GM10847 (cell line): ENCODE data around the gene RCOR1.

ENCODE experiments used
- POLR2A ChIP-seq: IDR thresholded peaks from 2 replicates; pipeline ENCODE4 v1.6.1; 2011; ENCODE audit not compliant: insufficient read length; ENCODE audit errors: extremely low read depth

RCOR1 gene

DNA sequence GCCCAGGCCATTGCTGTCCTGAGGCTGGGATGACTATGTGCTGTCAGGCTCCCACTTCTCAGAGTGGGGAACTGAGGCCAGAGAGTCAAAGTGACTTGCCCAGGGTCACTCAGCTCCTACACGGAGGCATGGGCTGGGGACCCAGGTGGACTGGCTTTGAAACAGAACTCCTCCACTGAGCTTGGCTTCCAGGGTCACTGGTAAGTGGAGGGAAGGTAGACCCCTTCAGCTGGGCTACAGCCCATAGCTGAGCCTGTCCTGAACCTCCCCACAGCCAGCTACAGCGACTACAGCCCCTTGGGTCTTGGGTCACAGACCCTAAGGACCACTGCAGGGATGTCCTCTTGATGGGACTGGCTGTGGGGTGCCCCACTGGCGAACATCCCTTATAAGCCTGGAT lies 144.5 kb downstream of the RCOR1 start:
- TF ChIP-seq POLR2A: no peak

- no peak for TF ChIP-seq POLR2A
These were observed 145.2 kb downstream of the RCOR1 start for GRCh38 chr14:102737402-102738372.

DNA sequence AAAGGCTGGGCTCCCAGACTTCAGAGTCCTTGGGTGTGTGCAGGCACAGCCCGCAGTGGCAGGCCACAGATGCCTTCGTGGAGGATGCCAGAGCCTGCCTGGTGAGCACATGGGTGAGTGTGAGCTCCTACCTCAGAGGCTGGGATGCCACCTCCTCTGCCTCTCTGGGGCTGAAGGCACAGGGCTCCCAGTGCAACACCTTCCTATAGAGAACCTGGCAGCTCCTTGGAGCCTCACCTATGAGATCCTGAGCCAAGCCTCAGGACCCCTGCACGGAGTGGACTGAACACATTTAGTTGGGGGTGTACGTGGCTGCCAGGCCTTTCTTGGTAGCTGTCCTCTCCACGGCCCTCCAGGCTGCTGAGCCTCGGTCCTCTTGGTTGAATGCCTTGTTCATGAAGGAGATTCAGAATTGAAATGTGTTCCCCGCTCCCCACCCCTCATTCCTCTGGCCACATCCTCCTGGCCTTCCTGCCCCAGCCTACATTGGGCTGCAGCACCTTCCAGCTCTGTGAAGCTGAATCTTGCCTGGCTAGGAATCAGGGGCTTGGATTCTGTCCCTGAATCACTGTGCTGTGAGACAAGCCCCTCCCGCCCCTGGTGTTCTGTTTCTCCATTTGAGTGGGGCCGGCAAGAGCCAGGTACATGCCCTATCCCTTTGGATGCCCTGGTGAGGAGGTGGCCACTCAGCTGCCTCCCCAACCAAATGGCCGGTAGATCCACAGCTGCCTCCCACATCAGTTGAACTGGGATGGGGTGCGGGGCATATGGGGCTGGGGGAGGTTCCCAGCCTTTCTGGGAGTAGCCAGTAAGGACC lies 146.1 kb downstream of the RCOR1 start:
- TF ChIP-seq POLR2A: no peak

DNA sequence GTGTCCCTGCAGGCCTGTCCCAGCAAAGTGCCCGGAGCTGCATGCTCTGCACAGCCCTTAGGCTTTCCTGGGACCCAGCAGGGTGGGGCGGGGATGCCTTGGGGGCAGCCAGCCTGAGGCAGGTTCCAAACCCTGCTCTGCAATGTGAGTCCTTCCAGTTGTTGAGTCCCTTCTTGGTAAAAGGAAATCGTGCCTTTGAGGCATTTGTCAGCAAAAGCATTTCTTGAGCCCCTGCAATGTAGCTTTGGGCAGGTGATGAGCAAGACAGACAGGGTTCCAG lies 146.7 kb downstream of the RCOR1 start:
- TF ChIP-seq POLR2A: no peak

DNA sequence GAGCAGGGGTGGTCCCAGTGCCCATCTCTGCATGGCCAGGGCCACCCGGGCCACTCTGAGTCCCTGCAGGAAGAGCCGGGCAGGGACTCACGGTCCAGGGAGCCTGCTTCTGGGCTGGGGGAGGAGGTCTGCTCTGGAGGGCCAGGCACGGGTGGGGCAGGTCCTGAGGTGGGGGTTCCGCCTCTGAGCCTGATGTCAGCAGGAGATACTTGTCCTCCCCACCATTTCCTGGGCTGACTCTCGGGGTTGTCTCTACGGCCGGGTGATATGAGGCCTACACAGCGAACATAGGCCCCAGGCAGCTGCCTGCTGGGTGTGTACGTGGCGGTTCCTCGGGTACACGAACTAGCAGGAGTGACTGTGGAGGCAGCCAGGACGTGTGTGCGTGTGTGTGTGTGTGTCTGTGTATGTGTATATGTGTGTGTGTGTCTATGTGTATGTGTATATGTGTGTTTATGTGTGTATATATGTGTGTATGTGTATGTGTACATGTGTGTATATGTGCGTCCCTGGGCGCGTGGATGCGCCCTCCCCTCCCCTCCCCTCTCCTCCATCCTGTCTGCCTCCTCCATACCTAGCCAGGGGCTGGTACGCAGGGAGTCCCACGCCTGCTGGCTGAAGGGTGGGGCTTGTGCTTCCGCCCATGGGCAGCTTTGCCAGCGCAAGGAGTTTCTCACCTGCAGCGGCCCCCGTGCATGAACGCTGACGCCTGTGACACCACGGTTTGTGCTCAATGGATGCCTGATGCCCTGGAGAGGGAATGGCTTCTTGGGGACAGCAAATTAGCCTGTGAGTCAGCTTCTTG lies 154.4 kb downstream of the RCOR1 start:
- TF ChIP-seq POLR2A: no peak

- TF ChIP-seq POLR2A: no peak
These were observed 156.4 kb downstream of the RCOR1 start for GRCh38 chr14:102748806-102749205.

- TF ChIP-seq POLR2A: no peak
These were observed 157.2 kb downstream of the RCOR1 start for GRCh38 chr14:102749393-102750305.

DNA sequence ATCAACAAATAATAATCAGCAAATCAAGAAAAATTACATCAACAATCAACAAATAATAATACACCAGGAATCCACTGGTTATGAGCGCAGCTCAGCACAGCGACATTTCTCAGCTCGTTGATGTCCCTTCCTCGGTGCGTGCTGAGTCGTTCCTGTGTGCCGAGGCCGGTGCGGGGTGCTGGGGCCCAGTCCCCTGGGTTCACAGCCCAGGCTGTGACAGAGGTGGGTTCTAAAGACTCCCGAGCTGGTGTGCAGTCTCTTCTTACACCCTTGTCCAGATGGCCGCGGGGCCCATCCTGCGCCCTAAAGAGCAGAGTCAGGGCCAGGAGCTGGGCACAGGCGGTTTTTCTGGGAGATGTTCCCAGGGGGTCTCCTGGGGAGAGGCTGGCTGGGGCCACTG lies 157.9 kb downstream of the RCOR1 start:
- no peak for TF ChIP-seq POLR2A

- no peak for TF ChIP-seq POLR2A
These were observed 158.6 kb downstream of the RCOR1 start for GRCh38 chr14:102751088-102751487.

- no peak for TF ChIP-seq POLR2A
These were observed 159.9 kb downstream of the RCOR1 start for GRCh38 chr14:102752239-102752847.

DNA sequence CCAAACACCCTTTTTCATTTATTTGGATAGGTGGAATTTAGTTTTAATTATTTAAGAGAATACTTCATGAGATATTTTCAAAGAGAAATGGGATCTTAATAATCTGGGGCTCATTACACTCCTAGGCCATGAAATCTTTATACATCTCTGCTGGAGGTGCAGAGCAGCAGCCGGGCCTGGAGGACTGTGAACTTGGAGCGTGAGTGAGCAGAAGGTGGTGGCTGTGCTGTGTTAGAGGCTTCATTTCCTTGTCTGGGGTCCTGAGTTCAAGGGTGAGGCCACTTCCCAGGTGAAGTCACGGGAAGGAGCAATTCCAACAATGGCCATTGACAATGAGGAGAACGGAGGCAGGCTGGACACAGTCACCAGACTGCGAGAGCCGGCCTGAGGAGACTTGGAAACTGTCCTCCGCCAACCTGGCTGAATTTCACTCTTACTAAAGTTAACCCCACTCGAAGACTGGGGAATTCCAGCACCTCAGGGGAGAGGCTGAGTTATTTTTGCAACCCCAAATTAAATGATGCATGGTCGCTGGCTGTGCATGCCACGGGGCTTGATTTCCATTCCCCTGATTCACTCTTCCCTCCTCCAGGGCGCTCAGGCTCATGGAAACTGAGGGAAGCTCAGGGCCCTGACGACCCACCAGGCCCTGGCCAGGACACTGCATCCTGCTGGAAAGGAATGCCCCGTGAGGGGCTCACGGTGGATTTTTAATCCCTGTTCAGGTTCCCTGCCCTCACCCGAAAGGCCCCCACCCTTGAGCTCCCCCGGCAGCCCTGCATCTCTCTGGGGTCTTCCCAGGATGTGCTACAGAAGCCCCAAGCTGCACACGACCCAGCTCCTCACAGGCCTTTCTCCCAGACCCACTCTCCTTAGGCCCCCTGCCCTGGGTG lies 162.2 kb downstream of the RCOR1 start:
- no peak for TF ChIP-seq POLR2A

DNA sequence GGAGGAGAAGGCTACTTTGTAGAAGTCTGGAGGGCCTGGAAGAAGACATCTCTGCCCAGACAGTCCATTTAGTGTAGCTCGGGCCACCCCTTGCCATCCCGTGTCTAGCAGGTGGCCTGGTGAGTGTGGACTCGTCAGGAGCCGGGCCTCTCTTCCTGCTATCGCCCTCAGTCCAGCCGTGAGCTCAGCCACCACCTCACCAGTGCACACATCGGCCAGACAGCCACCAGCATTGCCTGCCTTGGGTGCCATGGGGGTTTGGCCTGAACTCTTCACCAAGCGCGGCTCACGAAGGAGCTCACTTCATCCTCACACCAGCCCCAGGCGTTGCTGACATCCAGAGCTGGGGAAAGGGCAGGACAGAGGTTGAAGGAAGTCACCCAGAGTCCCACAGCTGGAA lies 165.2 kb downstream of the RCOR1 start:
- no peak for TF ChIP-seq POLR2A

DNA sequence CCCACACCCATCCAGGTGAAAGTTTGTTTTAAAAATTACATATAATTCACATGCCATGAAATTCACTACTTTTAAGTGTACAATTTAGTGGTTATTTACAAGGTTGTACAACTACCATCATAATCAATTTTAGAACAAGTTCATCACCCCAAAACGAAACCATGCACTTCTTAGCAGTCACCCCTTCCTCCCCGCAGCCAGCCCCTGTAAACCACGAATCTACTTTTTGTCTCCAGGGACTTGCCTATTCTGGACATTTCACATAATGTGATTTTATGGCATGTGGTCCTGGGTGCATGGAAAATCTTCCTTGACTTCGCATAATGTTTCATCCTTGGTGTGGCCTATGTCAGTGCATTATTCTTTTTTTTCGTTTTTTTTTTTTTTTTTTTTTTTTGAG lies 165.6 kb downstream of the RCOR1 start:
- no peak for TF ChIP-seq POLR2A
